Thyroid gland (tissue), 4 donors: ENCODE results near the gene RSBN1.

ENCODE experiments used
- POLR2A ChIP-seq, 2 donors: fragments of 450-650 bp; IDR thresholded peaks; one replicate each; pipeline ENCODE4 v1.6.1; 2017; ENCODE audit warnings: antibody characterized with exemption in 2 of 2, mild to moderate bottlenecking in 2 of 2, moderate library complexity in 1 of 2
- TF ChIP-seq, protein P1 (sequence below), 6 experiments: fragments of 200-600 bp in 3 of 6; fragments of 450-650 bp in 3 of 6; sonication (generic) in 3 of 6; IDR thresholded peaks; one replicate each; pipeline ENCODE4 v1.5.1; 2016 to 2019; ENCODE audit warnings: antibody characterized with exemption in 6 of 6, mild to moderate bottlenecking in 2 of 6, inconsistent platforms in 1 of 6, moderate library complexity in 1 of 6

DNA sequence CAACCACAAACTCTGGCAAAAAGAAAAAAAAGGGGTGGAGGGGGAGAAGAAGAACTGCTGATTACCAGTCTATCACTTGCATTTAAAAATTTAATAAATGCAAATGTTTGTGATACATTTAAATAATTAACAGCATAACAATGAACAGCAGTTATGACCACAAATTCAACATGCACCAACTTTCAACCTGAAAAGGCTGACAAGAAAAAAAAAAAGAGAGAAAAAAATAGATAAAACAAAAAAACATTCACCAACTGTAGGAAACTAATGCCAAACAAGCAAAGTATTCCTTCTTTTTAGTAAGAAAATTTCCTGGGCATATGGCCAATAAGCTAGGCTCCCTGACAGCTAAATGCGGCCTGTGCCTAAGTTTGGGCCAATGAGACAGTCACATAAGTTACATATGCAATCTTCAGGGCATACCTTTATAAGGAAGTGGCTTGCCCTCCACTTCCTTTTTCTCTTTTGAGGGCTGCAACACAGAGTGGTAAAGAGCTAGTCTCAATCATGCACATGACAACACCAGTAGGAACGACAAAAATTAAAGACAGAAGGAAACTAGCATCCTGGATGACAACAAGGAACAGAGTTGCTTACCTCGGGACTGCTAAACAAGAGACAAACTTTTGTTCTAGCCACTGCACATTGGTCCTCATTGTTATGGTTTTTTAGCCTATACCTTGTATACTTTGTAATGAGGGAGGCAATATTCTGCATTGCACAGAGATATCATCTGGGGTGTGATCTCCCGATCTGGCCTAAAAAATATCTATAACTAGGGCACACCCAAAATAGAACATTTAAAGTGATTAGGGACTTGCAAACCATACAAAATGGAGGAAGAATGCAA lies 28.8 kb downstream of the RSBN1 start:
- TF ChIP-seq, protein P1, sequence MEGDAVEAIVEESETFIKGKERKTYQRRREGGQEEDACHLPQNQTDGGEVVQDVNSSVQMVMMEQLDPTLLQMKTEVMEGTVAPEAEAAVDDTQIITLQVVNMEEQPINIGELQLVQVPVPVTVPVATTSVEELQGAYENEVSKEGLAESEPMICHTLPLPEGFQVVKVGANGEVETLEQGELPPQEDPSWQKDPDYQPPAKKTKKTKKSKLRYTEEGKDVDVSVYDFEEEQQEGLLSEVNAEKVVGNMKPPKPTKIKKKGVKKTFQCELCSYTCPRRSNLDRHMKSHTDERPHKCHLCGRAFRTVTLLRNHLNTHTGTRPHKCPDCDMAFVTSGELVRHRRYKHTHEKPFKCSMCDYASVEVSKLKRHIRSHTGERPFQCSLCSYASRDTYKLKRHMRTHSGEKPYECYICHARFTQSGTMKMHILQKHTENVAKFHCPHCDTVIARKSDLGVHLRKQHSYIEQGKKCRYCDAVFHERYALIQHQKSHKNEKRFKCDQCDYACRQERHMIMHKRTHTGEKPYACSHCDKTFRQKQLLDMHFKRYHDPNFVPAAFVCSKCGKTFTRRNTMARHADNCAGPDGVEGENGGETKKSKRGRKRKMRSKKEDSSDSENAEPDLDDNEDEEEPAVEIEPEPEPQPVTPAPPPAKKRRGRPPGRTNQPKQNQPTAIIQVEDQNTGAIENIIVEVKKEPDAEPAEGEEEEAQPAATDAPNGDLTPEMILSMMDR (IDR thresholded peaks at IDR 0.05), result no peak
- TF ChIP-seq POLR2A (IDR thresholded peaks at IDR 0.05), result no peak
